GM23248 (cell line): ENCODE data around the gene C9orf43. TPM values are rescaled to one million over a fixed set of nuclear protein-coding genes. Genes with fewer than 3 reads are reported as not detected.

Experiments used
- DNase-seq: peaks from one replicate; pipeline ENCODE4 v3.0.0-alpha.2; 2015
- H2AFZ ChIP-seq: fragments of 200-600 bp; sonication (generic); 2 replicates; pipeline ENCODE4 v1.6.1; 2016; ENCODE audit warnings: antibody characterized with exemption
- H3F3A ChIP-seq: fragments of 200-600 bp; sonication (generic); 2 replicates; pipeline ENCODE4 v1.6.1; 2016; ENCODE audit warnings: mild to moderate bottlenecking, antibody characterized with exemption, mixed run types; ENCODE audit not compliant: insufficient read depth
- H3K27ac ChIP-seq: fragments of 200-600 bp; sonication (generic); 2 replicates; pipeline ENCODE4 v1.5.1; 2016; ENCODE audit warnings: mild to moderate bottlenecking
- H3K27me3 ChIP-seq: fragments of 200-600 bp; sonication (generic); replicated peaks from 2 replicates; pipeline ENCODE4 v1.6.1; 2016; ENCODE audit warnings: mild to moderate bottlenecking; ENCODE audit not compliant: insufficient read depth
- H3K36me3 ChIP-seq: fragments of 200-600 bp; sonication (generic); 2 replicates; pipeline ENCODE4 v1.6.1; 2016; ENCODE audit warnings: low read depth, mild to moderate bottlenecking
- H3K4me1 ChIP-seq: fragments of 200-600 bp; sonication (generic); 2 replicates; pipeline ENCODE4 v1.6.1; 2016; ENCODE audit warnings: mild to moderate bottlenecking; ENCODE audit not compliant: insufficient read depth
- H3K4me2 ChIP-seq: fragments of 200-600 bp; sonication (generic); one replicate; pipeline ENCODE4 v1.6.1; 2016; ENCODE audit warnings: mild to moderate bottlenecking; ENCODE audit not compliant: unreplicated experiment
- H3K4me3 ChIP-seq: fragments of 200-600 bp; sonication (generic); 2 replicates; pipeline ENCODE4 v1.5.1; 2016; ENCODE audit warnings: mild to moderate bottlenecking
- H3K79me2 ChIP-seq: fragments of 200-600 bp; sonication (generic); 2 replicates; pipeline ENCODE4 v1.6.1; 2016; ENCODE audit warnings: mild to moderate bottlenecking; ENCODE audit not compliant: insufficient read depth
- H3K9ac ChIP-seq: fragments of 200-600 bp; sonication (generic); 2 replicates; pipeline ENCODE4 v1.6.1; 2016; ENCODE audit warnings: mild to moderate bottlenecking
- H3K9me2 ChIP-seq: fragments of 200-600 bp; sonication (generic); 2 replicates; pipeline ENCODE4 v1.6.1; 2016; ENCODE audit warnings: mixed run types, mild to moderate bottlenecking, moderate library complexity; ENCODE audit not compliant: insufficient read depth
- H3K9me3 ChIP-seq: fragments of 200-600 bp; sonication (generic); one replicate; pipeline ENCODE4 v1.6.1; 2017; ENCODE audit warnings: low read depth
- H4K20me1 ChIP-seq: fragments of 200-600 bp; sonication (generic); 2 replicates; pipeline ENCODE4 v1.6.0; 2016; ENCODE audit not compliant: insufficient read depth
- EZH2 ChIP-seq: fragments of 200-600 bp; sonication (generic); IDR thresholded peaks from 2 replicates; pipeline ENCODE4 v1.6.1; 2018; ENCODE audit warnings: antibody characterized with exemption, mild to moderate bottlenecking; ENCODE audit not compliant: insufficient read depth, poor library complexity, severe bottlenecking
- EZH2phosphoT487 ChIP-seq: fragments of 200-600 bp; sonication (generic); IDR thresholded peaks from 2 replicates; pipeline ENCODE4 v1.6.1; 2018; ENCODE audit warnings: antibody characterized with exemption, moderate library complexity, mild to moderate bottlenecking, low read depth; ENCODE audit not compliant: insufficient read depth
- WGBS, 2 experiments: methylation state at CpG; one replicate each; pipeline ENCODE4 v1.1.6; 2015 to 2017; ENCODE audit warnings: low lambda C conversion rate in 2 of 2, low coverage in 1 of 2; ENCODE audit errors: missing lambda C conversion rate in 2 of 2; 5-methylcytosine and 5-hydroxymethylcytosine counted together
- in situ Hi-C: fragments of 300-500 bp; cut with MboI; formaldehyde crosslinking; loops from 2 replicates; pipeline ENCODE4 v1.15.0; 2020
- polyA plus RNA-seq: library from polyadenylated mRNA; unstranded; fragments of >200 nt; fragmentation: Nextera tagmentation; extraction: Ambion mirVana; gene quantifications from 2 replicates; pipeline ENCODE4 v1.2.1, GENCODE V29; 2016
- total RNA-seq: library from RNA; depleted of rRNA; stranded (reverse); fragments of >200 nt; shearing (Covaris generic); gene quantifications from 2 replicates; pipeline ENCODE4 v1.2.3, GENCODE V29; 2014

C9orf43 gene
- total and polyA plus RNA-seq, 2 experiments from 2014 or later = 0.59 to 0.76 TPM

- H3K9me3 ChIP-seq = no peaks in the 10 kb centered on the region
- H3F3A ChIP-seq = no peaks in the 10 kb centered on the region
- no peaks in the 10 kb centered on the region for H3K27me3 ChIP-seq
- no peak overlapping the region for H3K27ac ChIP-seq
- no peaks in the 10 kb centered on the region for H4K20me1 ChIP-seq
- DNase-seq = no peak
- H3K36me3 ChIP-seq = no peaks in the 10 kb centered on the region
- TF ChIP-seq EZH2 (no peak), EZH2phosphoT487 (no peak)
- H3K9ac ChIP-seq = no peak overlapping the region
- in situ Hi-C loops = no loop called here
- H3K4me3 ChIP-seq = no peak overlapping the region
- WGBS, 2 experiments = 86 to 87% methylated on average over 8 of the region's 8 CpGs
- no peaks in the 10 kb centered on the region for H3K9me2 ChIP-seq
- no peak overlapping the region for H2AFZ ChIP-seq
- H3K79me2 ChIP-seq = no peaks in the 10 kb centered on the region
- H3K4me2 ChIP-seq = no peak overlapping the region
- no peaks in the 10 kb centered on the region for H3K4me1 ChIP-seq
These were observed 28.6 kb upstream of the C9orf43 start for GRCh38 chr9:113381909-113382411.

DNA sequence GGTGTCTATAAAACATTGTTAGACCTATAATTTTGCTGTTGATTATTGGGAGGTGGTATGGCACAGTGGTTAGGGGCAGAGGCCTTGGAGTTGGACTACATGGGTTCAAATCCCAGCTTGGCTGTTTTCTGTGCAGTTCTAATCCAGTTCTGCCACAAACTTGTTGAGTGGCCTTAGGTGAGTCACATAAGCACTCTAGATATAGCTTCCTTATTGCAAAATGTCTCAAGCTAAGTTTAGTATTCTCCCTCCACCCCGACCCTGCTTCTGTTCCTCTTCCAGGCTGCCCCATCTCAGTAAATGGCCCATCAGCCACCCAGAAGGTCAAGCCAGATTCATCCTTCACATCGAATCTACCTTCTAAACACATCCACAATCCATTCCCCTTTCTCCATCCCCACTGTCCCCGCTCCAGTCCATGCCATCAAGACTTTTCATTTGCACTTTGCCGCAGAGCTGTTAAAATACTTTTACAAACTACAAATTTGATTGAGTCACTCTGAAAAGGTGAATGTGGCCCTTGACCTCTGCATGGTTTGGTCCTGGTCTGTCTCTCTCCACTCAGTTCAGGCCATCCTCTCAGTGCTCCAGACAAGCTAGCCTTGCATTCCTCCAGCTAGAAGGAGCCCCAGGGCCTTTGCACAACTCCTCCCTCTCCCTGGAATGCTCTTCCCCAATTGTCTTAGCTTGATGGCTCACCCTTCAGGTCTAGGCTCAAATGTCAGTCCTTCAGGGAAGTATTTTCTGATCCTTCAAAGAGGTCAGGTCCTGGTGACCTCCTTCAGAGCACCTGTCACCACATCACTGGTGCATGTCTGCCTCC is 23.8 kb upstream of the C9orf43 start:
- no peak overlapping the region for H3K4me3 ChIP-seq
- no peak for DNase-seq
- no peaks in the 10 kb centered on the region for H3K4me1 ChIP-seq
- H3K4me2 ChIP-seq = no peak overlapping the region
- H3K9me2 ChIP-seq = no peaks in the 10 kb centered on the region
- H3K9me3 ChIP-seq = no peaks in the 10 kb centered on the region
- TF ChIP-seq EZH2 = no peak
- no peak for TF ChIP-seq EZH2phosphoT487
- H3K36me3 ChIP-seq = peaks cover 3% of the 10 kb centered on the region; the same call in 1 of the 2 replicates
- H3K9ac ChIP-seq = no peak overlapping the region
- H3K27me3 ChIP-seq = no peaks in the 10 kb centered on the region
- H3K79me2 ChIP-seq = no peaks in the 10 kb centered on the region
- in situ Hi-C loops = no loop called here
- no peaks in the 10 kb centered on the region for H4K20me1 ChIP-seq
- no peaks in the 10 kb centered on the region for H3F3A ChIP-seq
- H2AFZ ChIP-seq = no peak overlapping the region
- H3K27ac ChIP-seq = no peak overlapping the region
- WGBS, 2 experiments = 97 to 98% methylated on average over 4 of the region's 4 CpGs

DNA sequence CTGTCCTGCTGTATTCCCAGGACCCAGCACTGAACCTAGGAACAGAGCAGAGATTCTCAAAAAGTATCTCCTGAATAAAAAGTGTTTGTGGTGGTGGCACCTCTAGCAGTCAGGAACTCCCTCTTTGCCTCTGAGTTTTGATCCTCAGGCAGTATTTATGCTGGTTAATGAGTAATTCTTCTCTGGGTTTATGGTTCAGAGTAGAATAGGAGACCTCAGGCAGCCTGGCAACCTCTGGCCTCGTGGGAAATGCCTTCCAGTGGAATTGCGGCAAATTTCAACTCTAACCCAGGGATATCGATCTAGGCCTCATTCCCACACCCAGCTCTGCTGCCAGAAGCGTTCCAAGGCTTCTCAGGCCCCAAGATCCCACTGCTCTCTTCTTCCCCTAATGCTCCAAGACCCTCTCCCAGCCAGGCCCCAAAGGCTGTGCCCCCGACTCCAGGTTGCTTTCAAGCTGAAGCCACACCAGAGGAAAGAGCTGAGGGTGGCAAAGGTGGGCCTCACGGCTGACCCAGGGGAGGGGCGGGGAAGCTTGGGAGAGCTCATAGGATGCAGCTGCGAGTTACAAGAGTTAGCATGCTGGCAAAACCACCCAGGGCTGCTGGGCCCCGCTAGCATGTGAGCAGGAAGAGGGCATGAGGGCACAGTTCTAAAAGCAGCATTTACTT is 22.9 kb upstream of the C9orf43 start:
- no peak overlapping the region for H3K9ac ChIP-seq

GRCh38 chr9:113388833-113389232 is 21.7 kb upstream of the C9orf43 start:
- Histone ChIP-seq H3K36me3 (peaks cover 3% of the 10 kb centered on the region; the same call in 1 of the 2 replicates), H3K4me3 (no peak overlapping the region), H3K4me1 (no peaks in the 10 kb centered on the region), H3K79me2 (no peaks in the 10 kb centered on the region), H3K27ac (no peak overlapping the region), H2AFZ (no peak overlapping the region), H3K9me2 (no peaks in the 10 kb centered on the region), H4K20me1 (no peaks in the 10 kb centered on the region), H3K9me3 (no peaks in the 10 kb centered on the region), H3K4me2 (no peak overlapping the region), H3F3A (no peaks in the 10 kb centered on the region), H3K9ac (no peak overlapping the region), H3K27me3 (no peaks in the 10 kb centered on the region)
- in situ Hi-C loops = no loop called here
- DNase-seq = no peak
- WGBS, 2 experiments = 95 to 96% methylated on average over 13 of the region's 13 CpGs
- TF ChIP-seq EZH2 (no peak), EZH2phosphoT487 (no peak)

More for the DNA sequence above, 22.9 kb upstream of the C9orf43 start:
- no peak overlapping the region for H3K27ac ChIP-seq
- H3K27me3 ChIP-seq = no peaks in the 10 kb centered on the region
- no peak overlapping the region for H2AFZ ChIP-seq
- no peaks in the 10 kb centered on the region for H3K79me2 ChIP-seq
- no peak for DNase-seq
- in situ Hi-C loops = no loop called here
- 91 to 93% methylated on average over 7 to 9 of the region's 9 CpGs for WGBS, 2 experiments
- no peaks in the 10 kb centered on the region for H3K9me2 ChIP-seq
- no peaks in the 10 kb centered on the region for H4K20me1 ChIP-seq
- H3K9me3 ChIP-seq = no peaks in the 10 kb centered on the region
- H3K4me2 ChIP-seq = no peak overlapping the region
- H3K4me1 ChIP-seq = no peaks in the 10 kb centered on the region
- H3F3A ChIP-seq = no peaks in the 10 kb centered on the region
- TF ChIP-seq EZH2phosphoT487 (no peak), EZH2 (no peak)
- peaks cover 3% of the 10 kb centered on the region; the same call in 1 of the 2 replicates for H3K36me3 ChIP-seq
- H3K4me3 ChIP-seq = no peak overlapping the region
